Vagina (tissue), 2 donors: ENCODE measurements around the gene CR2. TPM values are rescaled to one million over a fixed set of nuclear protein-coding genes. Genes with fewer than 3 reads are reported as not detected.

ENCODE experiments used
- DNase-seq, 2 donors: peaks; one replicate each; pipeline ENCODE4 v3.0.0-alpha.2; 2017; ENCODE audit errors: extremely low spot score in 2 of 2
- H3K27ac ChIP-seq: fragments of 200-600 bp; sonication (generic); one replicate; pipeline ENCODE4 v1.5.1; 2019
- H3K27me3 ChIP-seq: fragments of 200-600 bp; sonication (generic); one replicate; pipeline ENCODE4 v1.5.1; 2019
- H3K36me3 ChIP-seq, 2 donors: fragments of 200-600 bp; sonication (generic); one replicate each; pipeline ENCODE4 v1.5.1; 2017 to 2019
- H3K4me1 ChIP-seq: fragments of 200-600 bp; sonication (generic); one replicate; pipeline ENCODE4 v1.5.1; 2019
- H3K4me3 ChIP-seq, 2 donors: fragments of 200-600 bp; sonication (generic); 1 replicate in 1 of 2; 2 replicates in 1 of 2; pipeline ENCODE4 v1.5.1; 2016 to 2019
- H3K9me3 ChIP-seq: fragments of 200-600 bp; sonication (generic); one replicate; pipeline ENCODE4 v1.5.1; 2019
- CTCF ChIP-seq, 3 experiments: fragments of 450-650 bp in 2 of 3; fragments of 200-600 bp in 1 of 3; sonication (generic) in 1 of 3; IDR thresholded peaks; one replicate each; pipeline ENCODE4 v1.5.1; 2017 to 2019; ENCODE audit warnings: antibody characterized with exemption in 3 of 3, mild to moderate bottlenecking in 2 of 3, moderate library complexity in 2 of 3
- POLR2A ChIP-seq, 2 donors: fragments of 450-650 bp; IDR thresholded peaks; one replicate each; pipeline ENCODE4 v1.6.1; 2017; ENCODE audit warnings: antibody characterized with exemption in 2 of 2, mild to moderate bottlenecking in 2 of 2, moderate library complexity in 2 of 2
- POLR2AphosphoS5 ChIP-seq, 2 donors: sonication (generic); formaldehyde crosslinking; IDR thresholded peaks; one replicate each; pipeline ENCODE4 v1.9.0; 2017; ENCODE audit warnings: antibody characterized with exemption in 2 of 2, mild to moderate bottlenecking in 2 of 2, low read depth in 1 of 2; ENCODE audit not compliant: insufficient read depth in 1 of 2
- intact Hi-C: fragments of 100-400 bp; cut with DNase I; formaldehyde crosslinking; loops from one replicate; pipeline ENCODE4 v1.15.1; 2023
- total RNA-seq: library from RNA; depleted of rRNA; stranded (reverse); fragments of >200 nt; gene quantifications from one replicate; pipeline ENCODE4 v1.2.3, GENCODE V29; 2016

The CR2 gene
- total RNA-seq, 1 donor from 2014 or later = not detected

- intact Hi-C loops = no loop called here
- no peak for TF ChIP-seq POLR2AphosphoS5 (IDR thresholded peaks at IDR 0.05; ENCODE audit: insufficient read depth in 1 of 2, low read depth in 1 of 2)
- TF ChIP-seq CTCF (IDR thresholded peaks at IDR 0.05) = no peak
- no peak for TF ChIP-seq POLR2A (IDR thresholded peaks at IDR 0.05)
Measured at GRCh38 chr1:207421078-207421477, 33.0 kb upstream of the CR2 start.

GRCh38 chr1:207423560-207424292 is 30.4 kb upstream of the CR2 start:
- Histone ChIP-seq H3K27ac (no peak overlapping the region), H3K9me3 (no peaks in the 10 kb centered on the region), H3K4me3 (no peak overlapping the region), H3K27me3 (no peaks in the 10 kb centered on the region), H3K4me1 (no peaks in the 10 kb centered on the region), H3K36me3 (no peaks in the 10 kb centered on the region)
- TF ChIP-seq CTCF (IDR thresholded peaks at IDR 0.05) (no peak), POLR2A (IDR thresholded peaks at IDR 0.05) (no peak), POLR2AphosphoS5 (IDR thresholded peaks at IDR 0.05; ENCODE audit: insufficient read depth in 1 of 2, low read depth in 1 of 2) (no peak)
- intact Hi-C loops = no loop called here
- no peak for DNase-seq

More at GRCh38 chr1:207421078-207421477, 33.0 kb upstream of the CR2 start:
- Histone ChIP-seq H3K27ac (no peak overlapping the region), H3K27me3 (no peaks in the 10 kb centered on the region), H3K4me3 (no peak overlapping the region), H3K36me3 (no peaks in the 10 kb centered on the region), H3K4me1 (no peaks in the 10 kb centered on the region), H3K9me3 (no peaks in the 10 kb centered on the region)
- DNase-seq = no peak

DNA sequence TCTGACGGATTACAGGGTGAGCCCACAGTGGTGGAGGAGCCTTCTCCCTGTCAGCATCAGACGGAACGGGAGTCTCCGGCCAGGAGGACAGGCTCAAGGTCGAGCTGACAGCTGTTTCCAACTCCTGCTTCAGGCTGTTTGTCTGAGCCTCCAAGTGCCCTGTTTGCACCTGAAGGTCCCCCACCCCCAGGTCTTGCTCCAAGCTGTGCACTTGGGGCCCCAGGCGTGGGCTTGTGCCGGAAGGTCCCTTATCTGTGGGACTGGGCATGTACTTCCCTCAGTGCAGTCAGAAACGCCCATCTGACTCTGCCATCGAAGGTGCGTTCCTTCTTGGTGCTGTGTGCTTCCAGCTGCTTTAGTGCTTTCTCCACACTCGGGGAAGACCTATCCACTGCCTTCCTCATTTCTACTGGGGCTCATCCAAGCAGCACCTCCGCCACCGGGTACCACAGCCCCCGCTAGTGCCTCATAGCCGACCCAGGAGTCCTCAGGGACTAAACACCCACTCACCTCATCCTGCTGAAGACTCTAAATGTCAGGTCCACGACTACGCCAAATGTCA is 29.5 kb upstream of the CR2 start:
- H3K27me3 ChIP-seq = no peaks in the 10 kb centered on the region
- no peaks in the 10 kb centered on the region for H3K9me3 ChIP-seq
- H3K4me1 ChIP-seq = no peaks in the 10 kb centered on the region
- intact Hi-C loops = no loop called here
- no peak overlapping the region for H3K27ac ChIP-seq
- H3K36me3 ChIP-seq = no peaks in the 10 kb centered on the region
- no peak for DNase-seq
- H3K4me3 ChIP-seq = no peak overlapping the region
- no peak for TF ChIP-seq POLR2A (IDR thresholded peaks at IDR 0.05)
- no peak for TF ChIP-seq POLR2AphosphoS5 (IDR thresholded peaks at IDR 0.05; ENCODE audit: insufficient read depth in 1 of 2, low read depth in 1 of 2)
- no peak for TF ChIP-seq CTCF (IDR thresholded peaks at IDR 0.05)

GRCh38 chr1:207427832-207428585 is 26.1 kb upstream of the CR2 start:
- no peak for DNase-seq
- H3K4me3 ChIP-seq = no peak overlapping the region
- H3K36me3 ChIP-seq = no peaks in the 10 kb centered on the region
- intact Hi-C loops = no loop called here
- no peaks in the 10 kb centered on the region for H3K9me3 ChIP-seq
- no peaks in the 10 kb centered on the region for H3K27me3 ChIP-seq
- no peak overlapping the region for H3K27ac ChIP-seq
- TF ChIP-seq POLR2AphosphoS5 (IDR thresholded peaks at IDR 0.05; ENCODE audit: insufficient read depth in 1 of 2, low read depth in 1 of 2) = no peak
- no peak for TF ChIP-seq POLR2A (IDR thresholded peaks at IDR 0.05)
- TF ChIP-seq CTCF (IDR thresholded peaks at IDR 0.05) = no peak
- H3K4me1 ChIP-seq = no peaks in the 10 kb centered on the region
